Astrocyte (in vitro differentiated cells and primary cell): Measurements from ENCODE around the gene IFIT1B. TPM values are rescaled to one million over a fixed set of nuclear protein-coding genes. Genes with fewer than 3 reads are reported as not detected.

Experiments used
- DNase-seq: peaks from one replicate; pipeline ENCODE4 v3.0.0-alpha.2; 2010; ENCODE audit warnings: low read depth
- FAIRE-seq: peaks from 2 replicates; lab custom pipeline; 2011; peaks lifted over from hg19 to GRCh38; lab: Jason Lieb, UNC
- H2AFZ ChIP-seq: 2 replicates; pipeline ENCODE4 v1.6.0; 2012; ENCODE audit warnings: low read depth, low read length, inconsistent platforms
- H3K27ac ChIP-seq: 2 replicates; pipeline ENCODE4 v1.5.1; 2011; ENCODE audit warnings: low read depth, low read length, inconsistent platforms
- H3K27me3 ChIP-seq: 2 replicates; pipeline ENCODE4 v1.6.0; 2011; ENCODE audit warnings: low read length, inconsistent platforms; ENCODE audit not compliant: insufficient read depth
- H3K36me3 ChIP-seq: 2 replicates; pipeline ENCODE4 v1.5.1; 2011; ENCODE audit warnings: low read length, inconsistent platforms; ENCODE audit not compliant: insufficient read depth
- H3K4me1 ChIP-seq: 2 replicates; pipeline ENCODE4 v1.5.1; 2011; ENCODE audit warnings: low read length, inconsistent platforms; ENCODE audit not compliant: insufficient read depth
- H3K4me2 ChIP-seq: 2 replicates; pipeline ENCODE4 v1.6.0; 2012; ENCODE audit warnings: low read length, inconsistent platforms
- H3K4me3 ChIP-seq: 2 replicates; pipeline ENCODE4 v1.5.1; 2011; ENCODE audit warnings: low read depth, mild to moderate bottlenecking, low read length, inconsistent platforms; ENCODE audit not compliant: insufficient read depth
- H3K79me2 ChIP-seq: 2 replicates; pipeline ENCODE4 v1.6.0; 2012; ENCODE audit warnings: mild to moderate bottlenecking, low read length, inconsistent platforms; ENCODE audit not compliant: insufficient read depth
- H3K9ac ChIP-seq: 2 replicates; pipeline ENCODE4 v1.6.0; 2012; ENCODE audit warnings: mild to moderate bottlenecking, low read length, inconsistent platforms
- H3K9me3 ChIP-seq: 2 replicates; pipeline ENCODE4 v1.5.1; 2012; ENCODE audit warnings: low read depth, mild to moderate bottlenecking, low read length, inconsistent platforms; ENCODE audit not compliant: insufficient read depth
- H4K20me1 ChIP-seq: 2 replicates; pipeline ENCODE4 v1.6.0; 2012; ENCODE audit warnings: low read length, inconsistent platforms; ENCODE audit not compliant: insufficient read depth
- H3K27ac Mint-ChIP-seq: one replicate; pipeline ENCODE4 v1.8.0; 2021; ENCODE audit warnings: mild to moderate bottlenecking, mixed read lengths; ENCODE audit not compliant: unreplicated experiment
- H3K27me3 Mint-ChIP-seq: one replicate; pipeline ENCODE4 v1.8.0; 2021; ENCODE audit warnings: low read depth, mixed read lengths; ENCODE audit not compliant: unreplicated experiment
- H3K36me3 Mint-ChIP-seq: one replicate; pipeline ENCODE4 v1.8.0; 2021; ENCODE audit warnings: low read depth, mixed read lengths; ENCODE audit not compliant: unreplicated experiment
- H3K4me1 Mint-ChIP-seq: one replicate; pipeline ENCODE4 v1.8.0; 2021; ENCODE audit warnings: low read depth, mixed read lengths; ENCODE audit not compliant: unreplicated experiment
- H3K4me3 Mint-ChIP-seq: one replicate; pipeline ENCODE4 v1.8.0; 2021; ENCODE audit warnings: mild to moderate bottlenecking, moderate library complexity, mixed read lengths; ENCODE audit not compliant: unreplicated experiment
- H3K9me3 Mint-ChIP-seq: one replicate; pipeline ENCODE4 v1.8.0; 2021; ENCODE audit warnings: mild to moderate bottlenecking, mixed read lengths; ENCODE audit not compliant: unreplicated experiment
- EZH2 ChIP-seq: IDR thresholded peaks from 2 replicates; pipeline ENCODE4 v1.6.1; 2012; ENCODE audit warnings: mild to moderate bottlenecking, low read length, inconsistent platforms; ENCODE audit not compliant: insufficient read depth
- total RNA-seq: library from RNA; stranded (reverse); gene quantifications from 2 replicates; pipeline ENCODE4 v1.2.1, GENCODE V29; 2021
- TF ChIP-seq, protein P1 (sequence below): IDR thresholded peaks from 2 replicates; pipeline ENCODE4 v1.5.1; 2011; ENCODE audit warnings: low read depth, mild to moderate bottlenecking, inconsistent platforms, low read length, moderate library complexity; ENCODE audit not compliant: insufficient read depth

The IFIT1B gene
- total RNA-seq, 1 donor from 2014 or later: not detected

DNA sequence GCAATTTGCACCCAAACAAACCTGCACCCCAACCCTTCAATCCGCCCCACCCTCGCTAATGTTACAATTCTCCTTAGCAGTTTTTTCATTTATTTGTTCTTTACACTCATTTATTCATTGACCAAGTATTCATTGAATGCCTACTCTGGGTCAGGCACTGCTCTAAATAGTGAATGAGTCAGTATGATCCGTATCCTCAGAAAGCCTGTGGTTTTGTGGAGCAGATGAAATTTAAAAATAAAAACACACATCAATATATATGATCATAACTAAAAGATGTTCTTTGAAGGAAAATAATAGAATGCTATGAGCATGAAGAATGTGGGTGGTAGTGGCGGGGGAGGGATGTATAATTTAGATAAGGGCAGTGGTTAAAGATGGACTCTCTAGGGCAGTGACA lies 49.8 kb downstream of the IFIT1B start:
- H3K9ac ChIP-seq: peak overlapping the region; percentile 50
- peaks cover 32% of the 10 kb centered on the region for H3K4me1 ChIP-seq
- H3K9me3 ChIP-seq: no peaks in the 10 kb centered on the region
- no peak overlapping the region for H2AFZ ChIP-seq
- Mint-ChIP-seq H3K4me1 (peaks cover 30% of the 10 kb centered on the region), H3K9me3 (no peaks in the 10 kb centered on the region), H3K27me3 (no peaks in the 10 kb centered on the region), H3K27ac (peak overlapping the region; percentile 56), H3K4me3 (peak overlapping the region; percentile 3), H3K36me3 (no peaks in the 10 kb centered on the region)
- no peaks in the 10 kb centered on the region for H3K36me3 ChIP-seq
- H3K4me3 ChIP-seq: no peak overlapping the region
- FAIRE-seq: peak; percentile 55
- peak; percentile 85 for DNase-seq
- no peaks in the 10 kb centered on the region for H3K27me3 ChIP-seq
- no peaks in the 10 kb centered on the region for H3K79me2 ChIP-seq
- H3K4me2 ChIP-seq: peak overlapping the region; percentile 69
- no peaks in the 10 kb centered on the region for H4K20me1 ChIP-seq
- TF ChIP-seq, protein P1, sequence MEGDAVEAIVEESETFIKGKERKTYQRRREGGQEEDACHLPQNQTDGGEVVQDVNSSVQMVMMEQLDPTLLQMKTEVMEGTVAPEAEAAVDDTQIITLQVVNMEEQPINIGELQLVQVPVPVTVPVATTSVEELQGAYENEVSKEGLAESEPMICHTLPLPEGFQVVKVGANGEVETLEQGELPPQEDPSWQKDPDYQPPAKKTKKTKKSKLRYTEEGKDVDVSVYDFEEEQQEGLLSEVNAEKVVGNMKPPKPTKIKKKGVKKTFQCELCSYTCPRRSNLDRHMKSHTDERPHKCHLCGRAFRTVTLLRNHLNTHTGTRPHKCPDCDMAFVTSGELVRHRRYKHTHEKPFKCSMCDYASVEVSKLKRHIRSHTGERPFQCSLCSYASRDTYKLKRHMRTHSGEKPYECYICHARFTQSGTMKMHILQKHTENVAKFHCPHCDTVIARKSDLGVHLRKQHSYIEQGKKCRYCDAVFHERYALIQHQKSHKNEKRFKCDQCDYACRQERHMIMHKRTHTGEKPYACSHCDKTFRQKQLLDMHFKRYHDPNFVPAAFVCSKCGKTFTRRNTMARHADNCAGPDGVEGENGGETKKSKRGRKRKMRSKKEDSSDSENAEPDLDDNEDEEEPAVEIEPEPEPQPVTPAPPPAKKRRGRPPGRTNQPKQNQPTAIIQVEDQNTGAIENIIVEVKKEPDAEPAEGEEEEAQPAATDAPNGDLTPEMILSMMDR: no peak
- peak overlapping the region; percentile 54 for H3K27ac ChIP-seq

DNA sequence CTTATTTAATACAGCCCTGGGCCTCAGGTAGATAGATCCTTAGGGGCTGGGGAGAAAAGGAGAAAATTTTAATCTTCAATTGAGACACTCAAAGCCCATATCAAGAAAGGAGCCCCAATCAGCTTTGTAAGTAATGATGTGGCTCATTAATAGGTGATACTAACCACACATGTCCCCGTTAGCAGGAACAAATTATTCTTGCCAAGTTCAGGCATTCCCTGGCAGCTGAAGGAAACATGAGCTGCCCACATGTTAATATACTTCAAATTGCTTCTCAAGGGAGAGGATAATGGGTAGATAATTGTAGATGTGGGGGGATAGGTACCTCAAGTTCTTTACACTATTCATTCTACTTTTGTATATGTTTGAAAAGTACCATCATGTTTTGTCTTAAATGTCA lies 51.0 kb downstream of the IFIT1B start:
- Mint-ChIP-seq H3K4me3 (no peak overlapping the region), H3K36me3 (no peaks in the 10 kb centered on the region), H3K9me3 (no peaks in the 10 kb centered on the region), H3K4me1 (peaks cover 25% of the 10 kb centered on the region), H3K27ac (no peak overlapping the region), H3K27me3 (no peaks in the 10 kb centered on the region)
- Histone ChIP-seq H2AFZ (no peak overlapping the region), H3K4me2 (no peak overlapping the region), H3K79me2 (no peaks in the 10 kb centered on the region), H3K4me3 (no peak overlapping the region), H3K27me3 (no peaks in the 10 kb centered on the region), H3K9me3 (no peaks in the 10 kb centered on the region), H3K27ac (no peak overlapping the region), H3K4me1 (peaks cover 33% of the 10 kb centered on the region), H4K20me1 (no peaks in the 10 kb centered on the region), H3K36me3 (no peaks in the 10 kb centered on the region), H3K9ac (no peak overlapping the region)
- peak; percentile 43 for DNase-seq
- TF ChIP-seq, protein P1: no peak
- no peak for TF ChIP-seq EZH2
- FAIRE-seq: no peak

DNA sequence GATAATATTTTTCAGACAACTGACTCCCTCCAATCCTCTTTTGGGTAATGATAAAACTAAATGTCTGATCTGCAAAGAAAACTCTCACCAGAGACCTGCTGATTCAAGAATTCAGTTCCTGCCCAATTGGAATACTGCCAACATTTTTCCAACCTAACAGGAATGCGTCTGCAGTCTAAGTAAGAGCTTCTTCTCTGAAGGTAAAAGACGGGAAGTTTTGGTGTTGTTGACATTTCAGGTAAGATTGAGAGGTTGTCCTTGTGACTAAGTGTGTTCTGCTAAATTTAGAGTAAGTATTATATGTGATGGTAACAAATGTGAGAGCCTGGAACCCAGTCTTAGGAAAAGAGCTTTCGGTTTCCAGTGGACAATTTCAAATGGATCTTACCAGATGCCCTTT lies 54.1 kb downstream of the IFIT1B start:
- Histone ChIP-seq H3K9ac (no peak overlapping the region), H3K79me2 (no peaks in the 10 kb centered on the region), H3K4me2 (peak overlapping the region; percentile 64), H3K4me3 (no peak overlapping the region), H3K4me1 (peaks cover 27% of the 10 kb centered on the region), H3K27me3 (no peaks in the 10 kb centered on the region), H2AFZ (no peak overlapping the region), H3K27ac (no peak overlapping the region), H4K20me1 (no peaks in the 10 kb centered on the region), H3K9me3 (no peaks in the 10 kb centered on the region), H3K36me3 (no peaks in the 10 kb centered on the region)
- FAIRE-seq (peak; percentile 62), DNase-seq (peak; percentile 81)
- peak overlapping the region; percentile 16 for H3K27ac Mint-ChIP-seq
- no peak overlapping the region for H3K4me3 Mint-ChIP-seq
- TF ChIP-seq EZH2: no peak
- TF ChIP-seq, protein P1: no peak
- H3K27me3 Mint-ChIP-seq: no peaks in the 10 kb centered on the region
- H3K9me3 Mint-ChIP-seq: no peaks in the 10 kb centered on the region
- H3K36me3 Mint-ChIP-seq: no peaks in the 10 kb centered on the region
- peaks cover 20% of the 10 kb centered on the region for H3K4me1 Mint-ChIP-seq

Other genes with a start within 250 kb of the IFIT1B start
- 0.22 and 0.34 TPM in 2 replicates for gene CH25H, start 170.7 kb upstream of the IFIT1B start, total RNA-seq
- 70.1 and 70.2 TPM in 2 replicates for gene LIPA, start 126.3 kb upstream of the IFIT1B start, total RNA-seq
- gene IFIT2, start 76.0 kb upstream of the IFIT1B start, total RNA-seq: 36.0 and 42.0 TPM in 2 replicates
- 171 and 193 TPM in 2 replicates for gene IFIT3, start 50.1 kb upstream of the IFIT1B start, total RNA-seq
- 335 and 375 TPM in 2 replicates for gene IFIT1, start 14.6 kb downstream of the IFIT1B start, total RNA-seq
- 42.9 and 44.7 TPM in 2 replicates for gene IFIT5, start 36.5 kb downstream of the IFIT1B start, total RNA-seq
- 0.31 and 0.59 TPM in 2 replicates for gene SLC16A12, start 157.5 kb downstream of the IFIT1B start, total RNA-seq